B cell (primary cell): Measurements from ENCODE around the gene SYTL5. TPM values are rescaled to one million over a fixed set of nuclear protein-coding genes. Genes with fewer than 3 reads are reported as not detected.

Source experiments
- ATAC-seq: fragments of 200-7000 bp; cut with Tn5 transposase; one replicate; pipeline ENCODE4 v1.10.0; 2021; ENCODE audit warnings: low read depth, mild to moderate bottlenecking, moderate number of reproducible peaks, moderate library complexity
- CTCF ChIA-PET: fragments of 350-600 bp; sonication (Branson Sonifier 250); formaldehyde crosslinking; loops from one replicate; lab custom pipeline; 2021; ENCODE audit warnings: antibody characterized with exemption, inconsistent platforms; lab: Charles Lee
- POLR2A ChIA-PET: fragments of 350-600 bp; sonication (Branson Sonifier 250); formaldehyde crosslinking; loops from one replicate; lab custom pipeline; 2021; ENCODE audit warnings: antibody characterized with exemption; lab: Charles Lee
- DNase-seq: peaks from one replicate; pipeline ENCODE4 v3.0.0; 2013
- H2AFZ ChIP-seq: 2 replicates; pipeline ENCODE4 v1.6.1; 2012; ENCODE audit warnings: mild to moderate bottlenecking, low read depth, low read length; ENCODE audit not compliant: insufficient read depth, poor library complexity, severe bottlenecking
- H3K27ac ChIP-seq, 2 donors: 1 replicate in 1 of 2; 2 replicates in 1 of 2; pipeline ENCODE4 v1.5.1; 2012 to 2013; ENCODE audit warnings: low read length in 2 of 2, mild to moderate bottlenecking in 2 of 2, moderate library complexity in 1 of 2
- H3K27me3 ChIP-seq, 4 experiments: fragments of 200-600 bp in 1 of 4; sonication (generic) in 1 of 4; replicated peaks in 1 of 4; 1 replicate in 2 of 4; 2 replicates in 2 of 4; pipeline versions ENCODE4 v1.6.1 to v1.7.0; 2013 to 2016; ENCODE audit warnings: low read length in 3 of 4, mild to moderate bottlenecking in 2 of 4, mixed read lengths in 1 of 4, moderate library complexity in 1 of 4; ENCODE audit not compliant: insufficient read depth in 4 of 4, control insufficient read depth in 3 of 4; ENCODE audit errors: control extremely low read depth in 1 of 4
- H3K36me3 ChIP-seq, 2 experiments: replicated peaks in 1 of 2; 1 replicate in 1 of 2; 2 replicates in 1 of 2; pipeline versions ENCODE4 v1.6.1 to v1.7.1; 2013; ENCODE audit warnings: low read length in 1 of 2; ENCODE audit not compliant: insufficient read depth in 2 of 2, control insufficient read depth in 1 of 2; ENCODE audit errors: control extremely low read depth in 1 of 2, extremely low read depth in 1 of 2
- H3K4me1 ChIP-seq, 2 donors: fragments of 200-600 bp in 1 of 2; sonication (generic) in 1 of 2; 1 replicate in 1 of 2; 2 replicates in 1 of 2; pipeline versions ENCODE4 v1.5.1 to v1.6.1; 2013 to 2017; ENCODE audit warnings: low read length in 2 of 2; ENCODE audit not compliant: control insufficient read depth in 2 of 2, insufficient read depth in 2 of 2
- H3K4me2 ChIP-seq: replicated peaks from 2 replicates; pipeline ENCODE3; 2012; ENCODE audit warnings: mild to moderate bottlenecking, low read depth, low read length; ENCODE audit not compliant: poor library complexity, severe bottlenecking
- H3K4me3 ChIP-seq, 5 experiments: fragments of 200-600 bp in 1 of 5; sonication (generic) in 1 of 5; 1 replicate in 3 of 5; 2 replicates in 2 of 5; pipeline versions ENCODE4 v1.5.1 to v1.7.0; 2011 to 2016; ENCODE audit warnings: low read length in 4 of 5, mild to moderate bottlenecking in 4 of 5, low read depth in 2 of 5, control low read depth in 1 of 5, moderate library complexity in 1 of 5; ENCODE audit not compliant: insufficient read depth in 1 of 5; ENCODE audit errors: control extremely low read depth in 1 of 5, extremely low read depth in 1 of 5
- H3K79me2 ChIP-seq: fragments of 200-600 bp; sonication (generic); one replicate; pipeline ENCODE4 v1.6.0; 2016; ENCODE audit warnings: low read length; ENCODE audit not compliant: control insufficient read depth, insufficient read depth
- H3K9ac ChIP-seq: fragments of 200-600 bp; sonication (generic); 2 replicates; pipeline ENCODE4 v1.6.1; 2017; ENCODE audit warnings: mild to moderate bottlenecking, low read length, moderate library complexity
- H3K9me3 ChIP-seq, 3 donors: one replicate each; pipeline versions ENCODE4 v1.6.1 to v1.7.1; 2013; ENCODE audit warnings: low read length in 2 of 3; ENCODE audit not compliant: control insufficient read depth in 2 of 3, insufficient read depth in 1 of 3; ENCODE audit errors: control extremely low read depth in 1 of 3
- H4K20me1 ChIP-seq: 2 replicates; pipeline ENCODE4 v1.6.0; 2012; ENCODE audit warnings: mild to moderate bottlenecking, low read length; ENCODE audit not compliant: insufficient read depth, control insufficient read depth, poor library complexity, severe bottlenecking
- H3K27ac Mint-ChIP-seq: one replicate; pipeline ENCODE4 v1.8.0; 2021; ENCODE audit warnings: mixed read lengths
- H3K27me3 Mint-ChIP-seq: one replicate; pipeline ENCODE4 v1.8.0; 2021; ENCODE audit warnings: mixed read lengths
- H3K4me1 Mint-ChIP-seq: one replicate; pipeline ENCODE4 v1.8.0; 2021; ENCODE audit warnings: mixed read lengths
- H3K4me3 Mint-ChIP-seq: one replicate; pipeline ENCODE4 v1.8.0; 2021; ENCODE audit warnings: mixed read lengths
- H3K9me3 Mint-ChIP-seq: one replicate; pipeline ENCODE4 v1.8.0; 2022; ENCODE audit warnings: mixed read lengths; ENCODE audit not compliant: insufficient read depth
- EZH2 ChIP-seq: IDR thresholded peaks from 2 replicates; pipeline ENCODE4 v1.6.1; 2012; ENCODE audit warnings: borderline replicate concordance, low read depth, mild to moderate bottlenecking, moderate library complexity, low read length; ENCODE audit not compliant: insufficient read depth, poor library complexity, severe bottlenecking
- WGBS: methylation state at CpG from one replicate; pipeline ENCODE4 v1.1.5; 2013; ENCODE audit warnings: missing lambda C conversion rate; ENCODE audit not compliant: insufficient coverage; 5-methylcytosine and 5-hydroxymethylcytosine counted together
- intact Hi-C: fragments of 100-400 bp; cut with micrococcal nuclease; formaldehyde crosslinking; loops from one replicate; pipeline ENCODE4 v1.10.0; 2022
- polyA plus RNA-seq: library from polyadenylated mRNA; depleted of rRNA; stranded (reverse); fragments of >200 nt; gene quantifications from 2 replicates; pipeline ENCODE4 v1.2.3, GENCODE V29; 2012
- total RNA-seq, 2 donors: library from RNA; stranded (reverse); fragments of 120-200 nt in 1 of 2; gene quantifications; 1 replicate in 1 of 2; 2 replicates in 1 of 2; pipeline versions ENCODE4 v1.2.3 to v1.2.4, GENCODE V29; 2013 to 2022
- TF ChIP-seq, protein P1 (sequence below): fragments of 200-600 bp; IDR thresholded peaks from one replicate; pipeline ENCODE4 v1.8.0; 2022; ENCODE audit warnings: antibody characterized with exemption, mild to moderate bottlenecking

The SYTL5 gene
- total and polyA plus RNA-seq, 2 donors (not counting 1 experiment from before 2014, with no cell fraction given) = 0.01 TPM; not detected in 1

DNA sequence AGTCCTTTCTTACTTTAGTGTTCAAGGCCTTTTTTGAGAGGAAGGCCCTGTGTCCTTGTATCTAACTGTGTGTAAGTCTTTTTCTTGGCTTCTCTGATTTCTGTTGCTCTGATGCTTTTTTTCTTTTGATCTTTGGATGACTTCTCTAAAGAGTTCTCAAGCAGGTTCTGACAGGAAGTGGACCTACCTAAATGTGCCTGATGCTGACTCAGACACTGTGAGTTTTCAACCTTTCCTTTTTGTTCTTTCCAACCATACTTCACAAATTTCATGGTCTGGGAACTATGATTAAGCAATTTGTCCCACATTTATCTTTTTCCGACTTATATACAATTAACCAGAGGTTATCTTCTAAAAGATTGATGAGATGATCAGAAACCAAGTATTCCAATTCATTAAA, 96.5 kb downstream of the SYTL5 start:
- no peak overlapping the region for H3K4me2 ChIP-seq
- no peaks in the 10 kb centered on the region for H3K4me1 ChIP-seq
- no peak for ATAC-seq
- no peak overlapping the region for H2AFZ ChIP-seq
- H3K79me2 ChIP-seq = no peaks in the 10 kb centered on the region
- Mint-ChIP-seq H3K27me3 (no peaks in the 10 kb centered on the region), H3K4me1 (peaks cover 2% of the 10 kb centered on the region), H3K4me3 (no peak overlapping the region), H3K27ac (no peak overlapping the region), H3K9me3 (peaks cover 4% of the 10 kb centered on the region)
- H3K27me3 ChIP-seq = no peaks in the 10 kb centered on the region
- H3K9ac ChIP-seq = no peak overlapping the region
- no peaks in the 10 kb centered on the region for H4K20me1 ChIP-seq
- no peak overlapping the region for H3K27ac ChIP-seq
- intact Hi-C loops = no loop called here
- DNase-seq = no peak
- POLR2A ChIA-PET = no interaction called here
- H3K9me3 ChIP-seq = no peaks in the 10 kb centered on the region
- CTCF ChIA-PET = no interaction called here
- H3K4me3 ChIP-seq = no peak overlapping the region
- TF ChIP-seq, protein P1, sequence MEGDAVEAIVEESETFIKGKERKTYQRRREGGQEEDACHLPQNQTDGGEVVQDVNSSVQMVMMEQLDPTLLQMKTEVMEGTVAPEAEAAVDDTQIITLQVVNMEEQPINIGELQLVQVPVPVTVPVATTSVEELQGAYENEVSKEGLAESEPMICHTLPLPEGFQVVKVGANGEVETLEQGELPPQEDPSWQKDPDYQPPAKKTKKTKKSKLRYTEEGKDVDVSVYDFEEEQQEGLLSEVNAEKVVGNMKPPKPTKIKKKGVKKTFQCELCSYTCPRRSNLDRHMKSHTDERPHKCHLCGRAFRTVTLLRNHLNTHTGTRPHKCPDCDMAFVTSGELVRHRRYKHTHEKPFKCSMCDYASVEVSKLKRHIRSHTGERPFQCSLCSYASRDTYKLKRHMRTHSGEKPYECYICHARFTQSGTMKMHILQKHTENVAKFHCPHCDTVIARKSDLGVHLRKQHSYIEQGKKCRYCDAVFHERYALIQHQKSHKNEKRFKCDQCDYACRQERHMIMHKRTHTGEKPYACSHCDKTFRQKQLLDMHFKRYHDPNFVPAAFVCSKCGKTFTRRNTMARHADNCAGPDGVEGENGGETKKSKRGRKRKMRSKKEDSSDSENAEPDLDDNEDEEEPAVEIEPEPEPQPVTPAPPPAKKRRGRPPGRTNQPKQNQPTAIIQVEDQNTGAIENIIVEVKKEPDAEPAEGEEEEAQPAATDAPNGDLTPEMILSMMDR = no peak
- TF ChIP-seq EZH2 = no peak
- H3K36me3 ChIP-seq = no peaks in the 10 kb centered on the region
- WGBS = no CpG with 5 or more reads among the region's 1 CpG

DNA sequence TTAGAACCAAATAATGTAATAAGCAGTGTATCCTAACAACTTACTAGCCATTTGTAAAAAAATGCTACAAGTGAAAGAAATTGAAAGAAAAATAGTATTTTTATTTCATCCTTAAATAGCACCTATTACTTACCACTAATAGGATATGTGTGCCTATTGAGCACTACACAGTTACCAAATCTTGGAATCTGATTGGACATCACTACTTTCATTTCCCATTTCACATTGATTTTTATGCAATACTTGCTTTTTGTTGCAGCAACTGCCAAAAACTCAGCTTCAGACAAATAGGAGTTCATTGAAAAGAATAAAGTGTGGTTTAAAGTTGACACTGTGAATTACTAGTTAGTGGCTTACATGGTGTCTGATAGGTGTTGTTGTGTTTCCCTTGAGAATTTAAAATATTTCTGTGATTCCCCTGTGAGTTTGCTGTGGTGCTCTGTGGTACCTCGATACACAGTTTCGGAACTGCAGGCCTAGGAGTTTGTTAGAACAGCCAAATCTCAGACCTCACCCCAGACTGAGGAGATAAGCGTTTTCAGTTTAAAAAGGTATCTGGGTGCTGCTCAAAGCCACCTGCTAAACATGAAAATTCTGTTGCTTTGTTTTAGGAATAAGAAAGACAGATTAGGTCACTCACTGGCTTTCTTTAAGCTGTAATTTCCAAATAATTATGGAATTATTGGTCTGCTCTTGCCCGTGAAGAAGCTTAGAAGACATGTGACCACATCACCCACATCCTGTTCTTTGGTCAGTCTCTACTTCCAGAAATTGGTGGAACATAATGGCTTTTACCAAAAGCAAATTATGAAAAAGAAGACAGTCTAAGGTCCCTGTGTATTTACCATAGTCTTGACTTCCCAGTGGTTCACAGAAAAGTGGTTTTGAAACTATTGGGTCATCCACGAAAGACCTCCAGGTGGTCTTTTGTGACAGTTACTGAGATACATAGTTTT, 97.8 kb downstream of the SYTL5 start:
- CTCF ChIA-PET = no interaction called here
- Histone ChIP-seq H3K9ac (no peak overlapping the region), H3K79me2 (no peaks in the 10 kb centered on the region), H3K4me1 (no peaks in the 10 kb centered on the region), H3K27me3 (no peaks in the 10 kb centered on the region), H3K4me3 (no peak overlapping the region), H3K9me3 (no peaks in the 10 kb centered on the region), H2AFZ (no peak overlapping the region), H3K27ac (no peak overlapping the region), H3K4me2 (no peak overlapping the region), H3K36me3 (no peaks in the 10 kb centered on the region), H4K20me1 (no peaks in the 10 kb centered on the region)
- Mint-ChIP-seq H3K4me1 (peaks cover 2% of the 10 kb centered on the region), H3K27ac (no peak overlapping the region), H3K4me3 (no peak overlapping the region), H3K9me3 (no peaks in the 10 kb centered on the region), H3K27me3 (no peaks in the 10 kb centered on the region)
- POLR2A ChIA-PET = no interaction called here
- ATAC-seq (no peak), DNase-seq (no peak)
- intact Hi-C loops = no loop called here
- TF ChIP-seq EZH2 = no peak
- TF ChIP-seq, protein P1 = no peak
- no CpG with 5 or more reads among the region's 5 CpGs for WGBS
